ENCODE results near the gene SLC35F4.

Gene SLC35F4

GRCh38 chr14:57686304-57686703, 179.6 kb downstream of the SLC35F4 start:
- no peak for ATAC-seq
- H3K27ac Mint-ChIP-seq: no peak overlapping the region
- H3K9me3 Mint-ChIP-seq: no peaks in the 10 kb centered on the region
- H3K4me3 Mint-ChIP-seq: no peak overlapping the region
- no peaks in the 10 kb centered on the region for H3K36me3 Mint-ChIP-seq
- no peaks in the 10 kb centered on the region for H3K27me3 Mint-ChIP-seq
- no peaks in the 10 kb centered on the region for H3K4me1 Mint-ChIP-seq

GRCh38 chr14:57671021-57671420, 194.9 kb downstream of the SLC35F4 start:
- H3K4me3 Mint-ChIP-seq: no peak overlapping the region
- ATAC-seq: no peak
- H3K9me3 Mint-ChIP-seq: peaks cover 3% of the 10 kb centered on the region
- no peak overlapping the region for H3K27ac Mint-ChIP-seq
- H3K27me3 Mint-ChIP-seq: no peaks in the 10 kb centered on the region
- H3K4me1 Mint-ChIP-seq: no peaks in the 10 kb centered on the region
- no peaks in the 10 kb centered on the region for H3K36me3 Mint-ChIP-seq

GRCh38 chr14:57660208-57660607, 205.7 kb downstream of the SLC35F4 start:
- H3K4me1 Mint-ChIP-seq: no peaks in the 10 kb centered on the region
- H3K36me3 Mint-ChIP-seq: no peaks in the 10 kb centered on the region
- no peak for ATAC-seq
- peaks cover 8% of the 10 kb centered on the region for H3K27me3 Mint-ChIP-seq
- H3K27ac Mint-ChIP-seq: no peak overlapping the region
- no peaks in the 10 kb centered on the region for H3K9me3 Mint-ChIP-seq
- no peak overlapping the region for H3K4me3 Mint-ChIP-seq

GRCh38 chr14:57659052-57659451, 206.8 kb downstream of the SLC35F4 start:
- Mint-ChIP-seq H3K27ac (no peak overlapping the region), H3K9me3 (no peaks in the 10 kb centered on the region), H3K4me1 (no peaks in the 10 kb centered on the region), H3K36me3 (no peaks in the 10 kb centered on the region), H3K4me3 (no peak overlapping the region), H3K27me3 (peaks cover 8% of the 10 kb centered on the region)
- ATAC-seq: no peak

- H3K9me3 Mint-ChIP-seq: no peaks in the 10 kb centered on the region
- no peak overlapping the region for H3K4me3 Mint-ChIP-seq
- H3K27ac Mint-ChIP-seq: no peak overlapping the region
- no peaks in the 10 kb centered on the region for H3K36me3 Mint-ChIP-seq
- ATAC-seq: no peak
- peaks cover 8% of the 10 kb centered on the region for H3K27me3 Mint-ChIP-seq
- H3K4me1 Mint-ChIP-seq: no peaks in the 10 kb centered on the region
Measured at GRCh38 chr14:57657487-57657886, 208.4 kb downstream of the SLC35F4 start.

- Mint-ChIP-seq H3K27me3 (peaks cover 8% of the 10 kb centered on the region), H3K4me3 (no peak overlapping the region), H3K27ac (no peak overlapping the region), H3K9me3 (no peaks in the 10 kb centered on the region), H3K36me3 (no peaks in the 10 kb centered on the region), H3K4me1 (no peaks in the 10 kb centered on the region)
- no peak for ATAC-seq
Measured at GRCh38 chr14:57656853-57657252, 209.0 kb downstream of the SLC35F4 start.

- H3K4me1 Mint-ChIP-seq: no peaks in the 10 kb centered on the region
- H3K27ac Mint-ChIP-seq: no peak overlapping the region
- no peaks in the 10 kb centered on the region for H3K36me3 Mint-ChIP-seq
- H3K9me3 Mint-ChIP-seq: peaks cover 2% of the 10 kb centered on the region
- no peak overlapping the region for H3K4me3 Mint-ChIP-seq
- no peak for ATAC-seq
- H3K27me3 Mint-ChIP-seq: peaks cover 8% of the 10 kb centered on the region
Measured at GRCh38 chr14:57652769-57653168, 213.1 kb downstream of the SLC35F4 start.

- Mint-ChIP-seq H3K27ac (no peak overlapping the region), H3K4me1 (no peaks in the 10 kb centered on the region), H3K36me3 (no peaks in the 10 kb centered on the region), H3K4me3 (no peak overlapping the region), H3K9me3 (no peaks in the 10 kb centered on the region), H3K27me3 (no peaks in the 10 kb centered on the region)
- no peak for ATAC-seq
Measured at GRCh38 chr14:57641776-57642175, 224.1 kb downstream of the SLC35F4 start.

- Mint-ChIP-seq H3K4me1 (no peaks in the 10 kb centered on the region), H3K9me3 (no peaks in the 10 kb centered on the region)
Measured at GRCh38 chr14:57640036-57640435, 225.9 kb downstream of the SLC35F4 start.

GRCh38 chr14:57637901-57638300, 228.0 kb downstream of the SLC35F4 start:
- Mint-ChIP-seq H3K9me3 (no peaks in the 10 kb centered on the region), H3K4me3 (no peak overlapping the region), H3K27ac (no peak overlapping the region), H3K4me1 (no peaks in the 10 kb centered on the region), H3K36me3 (no peaks in the 10 kb centered on the region), H3K27me3 (no peaks in the 10 kb centered on the region)
- ATAC-seq: no peak

More at GRCh38 chr14:57640036-57640435, 225.9 kb downstream of the SLC35F4 start:
- no peak overlapping the region for H3K4me3 Mint-ChIP-seq
- no peak for ATAC-seq
- H3K36me3 Mint-ChIP-seq: no peaks in the 10 kb centered on the region
- H3K27ac Mint-ChIP-seq: no peak overlapping the region
- H3K27me3 Mint-ChIP-seq: no peaks in the 10 kb centered on the region

GRCh38 chr14:57634335-57634734, 231.6 kb downstream of the SLC35F4 start:
- Mint-ChIP-seq H3K36me3 (no peaks in the 10 kb centered on the region), H3K27me3 (no peaks in the 10 kb centered on the region), H3K27ac (no peak overlapping the region), H3K4me3 (no peak overlapping the region), H3K4me1 (no peaks in the 10 kb centered on the region), H3K9me3 (no peaks in the 10 kb centered on the region)
- ATAC-seq: no peak

- no peaks in the 10 kb centered on the region for H3K4me1 Mint-ChIP-seq
- H3K9me3 Mint-ChIP-seq: no peaks in the 10 kb centered on the region
- H3K36me3 Mint-ChIP-seq: no peaks in the 10 kb centered on the region
- H3K4me3 Mint-ChIP-seq: no peak overlapping the region
- no peak for ATAC-seq
- H3K27ac Mint-ChIP-seq: no peak overlapping the region
- no peaks in the 10 kb centered on the region for H3K27me3 Mint-ChIP-seq
Measured at GRCh38 chr14:57632649-57633048, 233.2 kb downstream of the SLC35F4 start.

- Mint-ChIP-seq H3K27me3 (no peaks in the 10 kb centered on the region), H3K4me1 (no peaks in the 10 kb centered on the region), H3K36me3 (no peaks in the 10 kb centered on the region), H3K27ac (no peak overlapping the region), H3K4me3 (no peak overlapping the region), H3K9me3 (peaks cover 3% of the 10 kb centered on the region)
- ATAC-seq: no peak
Measured at GRCh38 chr14:57617510-57617909, 248.4 kb downstream of the SLC35F4 start.

GRCh38 chr14:57612946-57613345, 252.9 kb downstream of the SLC35F4 start:
- no peaks in the 10 kb centered on the region for H3K36me3 Mint-ChIP-seq
- H3K4me3 Mint-ChIP-seq: no peak overlapping the region
- no peak overlapping the region for H3K27ac Mint-ChIP-seq
- peaks cover 11% of the 10 kb centered on the region for H3K9me3 Mint-ChIP-seq
- peaks cover 5% of the 10 kb centered on the region for H3K4me1 Mint-ChIP-seq
- no peaks in the 10 kb centered on the region for H3K27me3 Mint-ChIP-seq
- no peak for ATAC-seq

- peaks cover 5% of the 10 kb centered on the region for H3K4me1 Mint-ChIP-seq
- peaks cover 17% of the 10 kb centered on the region for H3K9me3 Mint-ChIP-seq
- H3K36me3 Mint-ChIP-seq: no peaks in the 10 kb centered on the region
- H3K27me3 Mint-ChIP-seq: no peaks in the 10 kb centered on the region
- no peak overlapping the region for H3K4me3 Mint-ChIP-seq
- no peak for ATAC-seq
- no peak overlapping the region for H3K27ac Mint-ChIP-seq
Measured at GRCh38 chr14:57611555-57612075, 254.3 kb downstream of the SLC35F4 start.

- Mint-ChIP-seq H3K9me3 (peaks cover 17% of the 10 kb centered on the region), H3K27me3 (no peaks in the 10 kb centered on the region), H3K36me3 (no peaks in the 10 kb centered on the region), H3K27ac (no peak overlapping the region), H3K4me3 (no peak overlapping the region), H3K4me1 (peaks cover 5% of the 10 kb centered on the region)
- ATAC-seq: no peak
Measured at GRCh38 chr14:57610631-57611030, 255.3 kb downstream of the SLC35F4 start.
